C4-2B (cell line): ENCODE data around the gene CDS1.

Experiments
- H3K27ac ChIP-seq: fragments of 450-650 bp; 2 replicates; pipeline ENCODE4 v1.5.1; 2017
- ZFX ChIP-seq: fragments of 450-650 bp; IDR thresholded peaks from 2 replicates; pipeline ENCODE4 v1.6.1; 2017
- TF ChIP-seq, protein P1 (sequence below): fragments of 450-650 bp; conservative IDR thresholded peaks from 2 replicates; pipeline ENCODE4 v1.5.1; 2017; ENCODE audit warnings: mild to moderate bottlenecking

Gene CDS1

GRCh38 chr4:84669201-84669600 lies 86.3 kb downstream of the CDS1 start:
- H3K27ac ChIP-seq: no peak overlapping the region
- TF ChIP-seq, protein P1, sequence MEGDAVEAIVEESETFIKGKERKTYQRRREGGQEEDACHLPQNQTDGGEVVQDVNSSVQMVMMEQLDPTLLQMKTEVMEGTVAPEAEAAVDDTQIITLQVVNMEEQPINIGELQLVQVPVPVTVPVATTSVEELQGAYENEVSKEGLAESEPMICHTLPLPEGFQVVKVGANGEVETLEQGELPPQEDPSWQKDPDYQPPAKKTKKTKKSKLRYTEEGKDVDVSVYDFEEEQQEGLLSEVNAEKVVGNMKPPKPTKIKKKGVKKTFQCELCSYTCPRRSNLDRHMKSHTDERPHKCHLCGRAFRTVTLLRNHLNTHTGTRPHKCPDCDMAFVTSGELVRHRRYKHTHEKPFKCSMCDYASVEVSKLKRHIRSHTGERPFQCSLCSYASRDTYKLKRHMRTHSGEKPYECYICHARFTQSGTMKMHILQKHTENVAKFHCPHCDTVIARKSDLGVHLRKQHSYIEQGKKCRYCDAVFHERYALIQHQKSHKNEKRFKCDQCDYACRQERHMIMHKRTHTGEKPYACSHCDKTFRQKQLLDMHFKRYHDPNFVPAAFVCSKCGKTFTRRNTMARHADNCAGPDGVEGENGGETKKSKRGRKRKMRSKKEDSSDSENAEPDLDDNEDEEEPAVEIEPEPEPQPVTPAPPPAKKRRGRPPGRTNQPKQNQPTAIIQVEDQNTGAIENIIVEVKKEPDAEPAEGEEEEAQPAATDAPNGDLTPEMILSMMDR: no peak
- TF ChIP-seq ZFX: no peak

DNA sequence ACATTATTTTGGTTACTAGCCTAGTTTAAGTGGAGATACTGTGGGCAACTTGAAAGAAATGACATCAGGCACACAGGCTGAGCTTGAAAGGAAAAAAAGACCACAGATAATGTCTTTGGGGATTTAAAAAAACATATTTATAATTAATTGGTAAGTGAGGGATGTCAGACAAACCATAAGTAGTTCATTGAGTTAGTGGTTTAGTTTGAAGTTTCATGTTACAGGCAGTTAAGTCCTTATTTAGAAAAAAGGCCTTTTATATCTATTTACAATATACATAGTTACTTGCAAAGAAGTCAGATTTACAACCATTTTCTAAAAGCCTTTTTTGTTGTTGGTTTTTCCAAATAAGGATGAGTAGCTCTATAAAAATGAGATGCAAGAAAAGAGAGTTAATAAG lies 89.2 kb downstream of the CDS1 start:
- TF ChIP-seq ZFX: no peak
- TF ChIP-seq, protein P1: no peak
- no peak overlapping the region for H3K27ac ChIP-seq

GRCh38 chr4:84673475-84674240 lies 90.7 kb downstream of the CDS1 start:
- no peak overlapping the region for H3K27ac ChIP-seq
- TF ChIP-seq ZFX: no peak
- TF ChIP-seq, protein P1: no peak

DNA sequence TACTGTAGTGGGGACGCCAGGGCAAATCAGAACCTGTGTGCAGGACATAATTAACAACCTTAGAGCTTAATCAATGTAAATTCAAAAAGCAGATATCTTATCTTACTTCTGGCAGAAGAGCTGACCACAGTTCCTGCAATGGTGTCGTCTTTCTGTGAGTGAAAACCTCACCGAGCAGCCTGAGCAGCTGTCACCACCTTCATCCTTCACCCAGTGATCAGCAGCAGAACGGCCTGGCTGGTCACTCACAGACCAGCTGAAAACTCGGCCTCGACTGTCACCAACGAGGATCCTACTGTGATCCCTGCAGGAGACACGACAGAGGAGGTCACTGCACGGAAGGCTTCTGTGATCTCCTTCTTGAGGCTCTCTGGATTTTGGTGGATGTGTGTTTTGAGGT lies 94.2 kb downstream of the CDS1 start:
- no peak overlapping the region for H3K27ac ChIP-seq
- TF ChIP-seq ZFX: no peak
- TF ChIP-seq, protein P1: no peak

GRCh38 chr4:84677995-84678394 lies 95.1 kb downstream of the CDS1 start:
- no peak for TF ChIP-seq ZFX
- TF ChIP-seq, protein P1: no peak
- H3K27ac ChIP-seq: no peak overlapping the region

GRCh38 chr4:84678976-84679744 lies 96.2 kb downstream of the CDS1 start:
- H3K27ac ChIP-seq: no peak overlapping the region
- TF ChIP-seq, protein P1: no peak
- no peak for TF ChIP-seq ZFX

GRCh38 chr4:84680956-84681355 lies 98.0 kb downstream of the CDS1 start:
- no peak overlapping the region for H3K27ac ChIP-seq
- TF ChIP-seq ZFX: no peak
- TF ChIP-seq, protein P1: no peak
